ENCODE measurements around the gene C16orf89. TPM values are rescaled to one million over a fixed set of nuclear protein-coding genes. Genes with fewer than 3 reads are reported as not detected.

The C16orf89 gene
- polyA plus RNA-seq, 1 of the 3 experiments (the other 2 are of a cell fraction) = not detected

DNA sequence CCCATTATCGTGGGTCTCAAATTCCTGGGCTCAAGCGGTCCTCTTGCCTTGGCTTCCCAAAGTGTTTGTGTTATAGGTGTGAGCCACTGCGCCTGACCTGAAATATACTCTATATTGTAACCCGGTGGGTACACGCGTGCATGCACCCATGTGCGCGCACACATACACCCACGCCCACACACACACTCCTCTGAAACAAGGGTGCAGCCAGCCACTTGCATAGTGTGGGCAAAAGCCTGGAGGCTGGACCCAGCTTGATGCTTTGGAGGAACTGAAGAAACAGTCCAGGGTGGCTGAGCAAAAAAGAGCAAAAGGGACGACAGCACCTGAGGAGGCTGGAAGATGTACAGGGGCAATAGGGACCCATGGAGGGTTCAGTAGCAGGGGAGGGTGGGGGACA is 61.9 kb downstream of the C16orf89 start:
- no peak overlapping the region for H3K27ac ChIP-seq (ENCODE audit: low read depth in 2 of 2, low read length in 1 of 2)
- DNase-seq = no peak
- no peaks in the 10 kb centered on the region for H3K9me3 ChIP-seq
- H3K27me3 ChIP-seq (ENCODE audit: insufficient read depth) = peaks cover 4% of the 10 kb centered on the region; the same call in 1 of the 2 replicates
- H3K4me3 ChIP-seq (ENCODE audit: low read depth in 2 of 2, low read length in 1 of 2) = no peak overlapping the region
- no peaks in the 10 kb centered on the region for H3K36me3 ChIP-seq (replicated peaks in 1 of 2; ENCODE audit: control insufficient read depth in 1 of 2, insufficient read depth in 2 of 2, low read length in 1 of 2)
- WGBS (ENCODE audit: low lambda C conversion rate) = 71% methylated on average over 10 of the region's 10 CpGs
- CTCF ChIA-PET = no interaction called here
- H4K20me1 ChIP-seq (ENCODE audit: insufficient read depth) = no peaks in the 10 kb centered on the region
- H3K4me2 ChIP-seq = no peak overlapping the region
- POLR2A ChIA-PET = no interaction called here
- TF ChIP-seq RCOR1 (IDR thresholded peaks at IDR 0.05; ENCODE audit: low read length) (no peak), MEF2A (IDR thresholded peaks at IDR 0.05; ENCODE audit: borderline replicate concordance, low read depth) (no peak), GABPA (IDR thresholded peaks at IDR 0.05; ENCODE audit: low read depth) (no peak), TAF1 (IDR thresholded peaks at IDR 0.05; ENCODE audit: borderline replicate concordance, low read depth, low read length) (no peak), SIN3A (IDR thresholded peaks at IDR 0.05; ENCODE audit: borderline replicate concordance, low read depth, low read length) (no peak), EP300 (IDR thresholded peaks at IDR 0.05; ENCODE audit: borderline replicate concordance in 1 of 2, low read depth in 1 of 2, low read length in 1 of 2) (no peak), MXI1 (IDR thresholded peaks at IDR 0.05; ENCODE audit: low read depth, low read length) (no peak)
- TF ChIP-seq, protein P1, sequence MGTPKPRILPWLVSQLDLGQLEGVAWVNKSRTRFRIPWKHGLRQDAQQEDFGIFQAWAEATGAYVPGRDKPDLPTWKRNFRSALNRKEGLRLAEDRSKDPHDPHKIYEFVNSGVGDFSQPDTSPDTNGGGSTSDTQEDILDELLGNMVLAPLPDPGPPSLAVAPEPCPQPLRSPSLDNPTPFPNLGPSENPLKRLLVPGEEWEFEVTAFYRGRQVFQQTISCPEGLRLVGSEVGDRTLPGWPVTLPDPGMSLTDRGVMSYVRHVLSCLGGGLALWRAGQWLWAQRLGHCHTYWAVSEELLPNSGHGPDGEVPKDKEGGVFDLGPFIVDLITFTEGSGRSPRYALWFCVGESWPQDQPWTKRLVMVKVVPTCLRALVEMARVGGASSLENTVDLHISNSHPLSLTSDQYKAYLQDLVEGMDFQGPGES (IDR thresholded peaks at IDR 0.05; ENCODE audit: low read depth, low read length) = no peak
- H3F3A ChIP-seq (replicated peaks; ENCODE audit: insufficient read depth) = no peaks in the 10 kb centered on the region
- H3K4me1 ChIP-seq (ENCODE audit: control insufficient read depth in 1 of 2, insufficient read depth in 2 of 2, low read depth in 1 of 2, low read length in 1 of 2) = no peaks in the 10 kb centered on the region
- H3K9ac ChIP-seq = no peak overlapping the region
- H2AFZ ChIP-seq (ENCODE audit: low read depth) = no peak overlapping the region
- no peaks in the 10 kb centered on the region for H3K9me2 ChIP-seq
- no peaks in the 10 kb centered on the region for H3K79me2 ChIP-seq (ENCODE audit: insufficient read depth)

DNA sequence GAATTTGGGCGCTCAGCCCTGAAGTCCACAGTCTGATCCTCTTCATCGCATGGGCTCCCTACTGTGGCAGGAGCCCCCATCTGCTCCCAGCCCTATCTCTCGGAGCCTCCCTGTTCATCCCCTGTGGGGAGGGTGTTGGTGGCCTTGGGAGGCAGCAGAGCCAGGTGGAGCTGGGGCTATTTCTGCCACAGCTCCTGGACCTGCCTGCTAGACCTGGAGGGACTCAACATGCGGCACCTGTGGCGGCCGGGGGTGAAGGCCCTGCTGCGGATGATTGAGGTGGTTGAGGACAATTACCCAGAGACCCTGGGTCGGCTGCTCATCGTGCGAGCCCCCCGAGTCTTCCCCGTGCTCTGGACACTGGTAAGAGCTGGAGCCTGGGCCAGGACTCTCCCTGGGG is 62.5 kb downstream of the C16orf89 start:
- Histone ChIP-seq H4K20me1 (ENCODE audit: insufficient read depth) (no peaks in the 10 kb centered on the region), H3K9ac (no peak overlapping the region), H3K4me2 (no peak overlapping the region), H3K9me3 (no peaks in the 10 kb centered on the region), H3K4me3 (ENCODE audit: low read depth in 2 of 2, low read length in 1 of 2) (no peak overlapping the region), H3K9me2 (no peaks in the 10 kb centered on the region), H3K27ac (ENCODE audit: low read depth in 2 of 2, low read length in 1 of 2) (no peak overlapping the region), H3K36me3 (replicated peaks in 1 of 2; ENCODE audit: control insufficient read depth in 1 of 2, insufficient read depth in 2 of 2, low read length in 1 of 2) (no peaks in the 10 kb centered on the region), H3K27me3 (ENCODE audit: insufficient read depth) (no peaks in the 10 kb centered on the region), H3K79me2 (ENCODE audit: insufficient read depth) (no peaks in the 10 kb centered on the region), H3F3A (replicated peaks; ENCODE audit: insufficient read depth) (no peaks in the 10 kb centered on the region), H3K4me1 (ENCODE audit: control insufficient read depth in 1 of 2, insufficient read depth in 2 of 2, low read depth in 1 of 2, low read length in 1 of 2) (no peaks in the 10 kb centered on the region), H2AFZ (ENCODE audit: low read depth) (no peak overlapping the region)
- TF ChIP-seq, protein P1 (IDR thresholded peaks at IDR 0.05; ENCODE audit: low read depth, low read length) = no peak
- no peak for TF ChIP-seq TEAD4 (IDR thresholded peaks at IDR 0.05; ENCODE audit: borderline replicate concordance, insufficient read depth)
- no peak for TF ChIP-seq RXRA (IDR thresholded peaks at IDR 0.05; ENCODE audit: borderline replicate concordance, low read depth)
- TF ChIP-seq MXI1 (IDR thresholded peaks at IDR 0.05; ENCODE audit: low read depth, low read length) = no peak
- no peak for TF ChIP-seq NRF1 (IDR thresholded peaks at IDR 0.05; ENCODE audit: low read depth, low read length)
- TF ChIP-seq, protein P2, sequence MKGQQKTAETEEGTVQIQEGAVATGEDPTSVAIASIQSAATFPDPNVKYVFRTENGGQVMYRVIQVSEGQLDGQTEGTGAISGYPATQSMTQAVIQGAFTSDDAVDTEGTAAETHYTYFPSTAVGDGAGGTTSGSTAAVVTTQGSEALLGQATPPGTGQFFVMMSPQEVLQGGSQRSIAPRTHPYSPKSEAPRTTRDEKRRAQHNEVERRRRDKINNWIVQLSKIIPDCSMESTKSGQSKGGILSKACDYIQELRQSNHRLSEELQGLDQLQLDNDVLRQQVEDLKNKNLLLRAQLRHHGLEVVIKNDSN (IDR thresholded peaks at IDR 0.05; ENCODE audit: borderline replicate concordance, low read depth) = no peak
- TF ChIP-seq, protein P3, sequence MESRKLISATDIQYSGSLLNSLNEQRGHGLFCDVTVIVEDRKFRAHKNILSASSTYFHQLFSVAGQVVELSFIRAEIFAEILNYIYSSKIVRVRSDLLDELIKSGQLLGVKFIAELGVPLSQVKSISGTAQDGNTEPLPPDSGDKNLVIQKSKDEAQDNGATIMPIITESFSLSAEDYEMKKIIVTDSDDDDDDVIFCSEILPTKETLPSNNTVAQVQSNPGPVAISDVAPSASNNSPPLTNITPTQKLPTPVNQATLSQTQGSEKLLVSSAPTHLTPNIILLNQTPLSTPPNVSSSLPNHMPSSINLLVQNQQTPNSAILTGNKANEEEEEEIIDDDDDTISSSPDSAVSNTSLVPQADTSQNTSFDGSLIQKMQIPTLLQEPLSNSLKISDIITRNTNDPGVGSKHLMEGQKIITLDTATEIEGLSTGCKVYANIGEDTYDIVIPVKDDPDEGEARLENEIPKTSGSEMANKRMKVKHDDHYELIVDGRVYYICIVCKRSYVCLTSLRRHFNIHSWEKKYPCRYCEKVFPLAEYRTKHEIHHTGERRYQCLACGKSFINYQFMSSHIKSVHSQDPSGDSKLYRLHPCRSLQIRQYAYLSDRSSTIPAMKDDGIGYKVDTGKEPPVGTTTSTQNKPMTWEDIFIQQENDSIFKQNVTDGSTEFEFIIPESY (IDR thresholded peaks at IDR 0.05; ENCODE audit: borderline replicate concordance, low read depth) = no peak
- TF ChIP-seq RAD21 (IDR thresholded peaks at IDR 0.05; ENCODE audit: low read length) = no peak
- no peak for TF ChIP-seq RFX5 (IDR thresholded peaks at IDR 0.05; ENCODE audit: low read length)
- no peak for TF ChIP-seq JUND (IDR thresholded peaks at IDR 0.05)
- TF ChIP-seq MEF2A (IDR thresholded peaks at IDR 0.05; ENCODE audit: borderline replicate concordance, low read depth) = no peak
- TF ChIP-seq FOXM1 (IDR thresholded peaks at IDR 0.05; ENCODE audit: low read depth) = no peak
- TF ChIP-seq, protein P4, sequence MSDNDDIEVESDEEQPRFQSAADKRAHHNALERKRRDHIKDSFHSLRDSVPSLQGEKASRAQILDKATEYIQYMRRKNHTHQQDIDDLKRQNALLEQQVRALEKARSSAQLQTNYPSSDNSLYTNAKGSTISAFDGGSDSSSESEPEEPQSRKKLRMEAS (IDR thresholded peaks at IDR 0.05; ENCODE audit: low read depth) = no peak
- POLR2A ChIA-PET = no interaction called here
- CTCF ChIA-PET = no interaction called here
- no peak for DNase-seq
- WGBS (ENCODE audit: low lambda C conversion rate) = 57% methylated on average over 10 of the region's 12 CpGs

Data from SK-N-SH (cell line).